K562 (cell line): ENCODE data around the gene NTN1. TPM values are rescaled to one million over a fixed set of nuclear protein-coding genes. Genes with fewer than 3 reads are reported as not detected.

Source experiments
- ATAC-seq: fragments of 200-7000 bp; cut with Tn5 transposase; 3 replicates; pipeline ENCODE4 v1.9.1; 2020; ENCODE audit warnings: moderate library complexity
- BruUV-seq: library from RNA; stranded (reverse); fragments of 400-500 nt; replicated peaks from 2 replicates; lab custom pipeline; 2021; lab: Mats Ljungman, UMichigan
- CTCF ChIA-PET: fragments of 300-600 bp; formaldehyde crosslinking; extraction: SDS; loops from one replicate; lab custom pipeline; 2021; ENCODE audit warnings: low intra/inter-chr PET ratio; lab: Yijun Ruan, JAX
- POLR2A ChIA-PET: fragments of 300-600, 350-650 bp; sonication (Branson Sonifier 250); formaldehyde crosslinking; extraction: SDS; loops from one replicate; lab custom pipeline; 2021; ENCODE audit warnings: antibody characterized with exemption, inconsistent platforms; lab: Yijun Ruan, JAX
- DNase-seq, 4 experiments: peaks; one replicate each; pipeline versions ENCODE4 v3.0.0 to v3.0.0-alpha.2; 2011 to 2018; ENCODE audit warnings: low spot score in 3 of 4, mixed read lengths in 3 of 4; ENCODE audit errors: extremely low read depth in 1 of 4
- FAIRE-seq: peaks from 2 replicates; lab custom pipeline; 2011; peaks lifted over from hg19 to GRCh38; lab: Jason Lieb, UNC
- H2AFZ ChIP-seq: 2 replicates; pipeline ENCODE4 v1.6.0; 2011; ENCODE audit warnings: low read depth, low read length, control low read depth, inconsistent platforms
- H3K27ac ChIP-seq: fragments of 200-600 bp; 3 replicates; pipeline ENCODE4 v1.8.0; 2011; ENCODE audit warnings: low read depth, mild to moderate bottlenecking, control low read depth, inconsistent platforms, low read length, moderate library complexity, mixed read lengths; ENCODE audit errors: extremely low read depth
- H3K27me3 ChIP-seq, 2 experiments: fragments of 300-600 bp in 1 of 2; 2 replicates in 1 of 2; 3 replicates in 1 of 2; pipeline versions ENCODE4 v1.6.0 to v1.8.0; 2011; ENCODE audit warnings: inconsistent platforms in 2 of 2, low read length in 2 of 2, mild to moderate bottlenecking in 1 of 2, mixed read lengths in 1 of 2, moderate library complexity in 1 of 2; ENCODE audit not compliant: control insufficient read depth in 2 of 2, insufficient read depth in 2 of 2
- H3K36me3 ChIP-seq: fragments of 300-600 bp; 3 replicates; pipeline ENCODE4 v1.8.0; 2011; ENCODE audit warnings: mild to moderate bottlenecking, low read length, inconsistent platforms; ENCODE audit not compliant: control insufficient read depth, insufficient read depth
- H3K4me1 ChIP-seq, 2 experiments: fragments of 200-600 bp in 1 of 2; replicated peaks in 1 of 2; 2 replicates in 1 of 2; 3 replicates in 1 of 2; pipeline versions ENCODE4 v1.5.1 to v1.8.0; 2011; ENCODE audit warnings: inconsistent platforms in 2 of 2, low read length in 2 of 2, mild to moderate bottlenecking in 1 of 2, mixed read lengths in 1 of 2, moderate library complexity in 1 of 2; ENCODE audit not compliant: control insufficient read depth in 2 of 2, insufficient read depth in 2 of 2
- H3K4me2 ChIP-seq: 2 replicates; pipeline ENCODE4 v1.6.1; 2011; ENCODE audit warnings: low read length, control low read depth, inconsistent platforms, mixed read lengths; ENCODE audit not compliant: insufficient read depth
- H3K4me3 ChIP-seq: fragments of 200-600 bp; sonication (generic), shearing (Covaris generic); 2 replicates; pipeline ENCODE4 v1.5.1; 2016; ENCODE audit warnings: control low read depth, inconsistent platforms
- H3K79me2 ChIP-seq: fragments of 200-600 bp; 3 replicates; pipeline ENCODE4 v1.8.0; 2011; ENCODE audit warnings: low read length, inconsistent platforms; ENCODE audit not compliant: control insufficient read depth, insufficient read depth
- H3K9ac ChIP-seq, 2 experiments: 2 replicates each; pipeline versions ENCODE4 v1.6.0 to v1.6.1; 2011; ENCODE audit warnings: low read depth in 2 of 2, low read length in 2 of 2, control low read depth in 1 of 2, inconsistent platforms in 1 of 2, mild to moderate bottlenecking in 1 of 2, mixed read lengths in 1 of 2; ENCODE audit not compliant: insufficient read depth in 1 of 2
- H3K9me1 ChIP-seq: one replicate; pipeline ENCODE4 v1.6.0; 2011; ENCODE audit warnings: inconsistent platforms, mild to moderate bottlenecking, low read length, moderate library complexity; ENCODE audit not compliant: control insufficient read depth, insufficient read depth
- H3K9me3 ChIP-seq: replicated peaks from 2 replicates; pipeline ENCODE4 v1.5.1; 2011; ENCODE audit warnings: low read depth, low read length, inconsistent platforms; ENCODE audit not compliant: control insufficient read depth, insufficient read depth
- H4K20me1 ChIP-seq: replicated peaks from 2 replicates; pipeline ENCODE4 v1.6.1; 2011; ENCODE audit warnings: low read length, inconsistent platforms, mixed read lengths; ENCODE audit not compliant: control insufficient read depth, insufficient read depth
- NRF1 ChIP-seq, 2 experiments: fragments of 450-650 bp; IDR thresholded peaks in 1 of 2; conservative IDR thresholded peaks in 1 of 2; 2 replicates each; pipeline ENCODE4 v1.6.1; 2014; ENCODE audit warnings: mild to moderate bottlenecking in 2 of 2
- RAD21 ChIP-seq, 2 experiments: fragments of 250-450 bp in 1 of 2; fragments of 450-650 bp in 1 of 2; sonication (Bioruptor Pico) in 1 of 2; formaldehyde crosslinking in 1 of 2; IDR thresholded peaks in 1 of 2; conservative IDR thresholded peaks in 1 of 2; 2 replicates each; pipeline versions ENCODE4 v1.4.0 to v1.8.0; 2020 to 2022; ENCODE audit warnings: mild to moderate bottlenecking in 2 of 2, moderate library complexity in 1 of 2
- U2AF2 ChIP-seq: fragments of 200-400 bp; formaldehyde crosslinking; optimal IDR thresholded peaks from 2 replicates; pipeline ENCODE3; 2017; ENCODE audit warnings: low read depth, mild to moderate bottlenecking, low read length
- WGBS: fragments of 100-300 bp; shearing (Covaris generic); methylation state at CpG from one replicate; pipeline ENCODE4 v1.1.6; 2016; ENCODE audit warnings: low coverage, mixed read lengths; ENCODE audit not compliant: insufficient coverage; ENCODE audit errors: missing lambda C conversion rate; 5-methylcytosine and 5-hydroxymethylcytosine counted together
- in situ Hi-C: fragments of 300-500 bp; cut with MboI; formaldehyde crosslinking; loops from 4 replicates; pipeline ENCODE4 v1.15.0; 2018; ENCODE audit warnings: inconsistent platforms, mixed read lengths
- intact Hi-C: fragments of 100-400 bp; cut with micrococcal nuclease; formaldehyde crosslinking; loops from 2 replicates; pipeline ENCODE4 v1.14.2; 2022
- polyA plus RNA-seq, 8 experiments: library from polyadenylated mRNA; depleted of rRNA in 4 of 8; stranded (reverse) in 5 of 8; unstranded in 3 of 8; fragments of >200 nt; fragmentation: Nextera tagmentation in 2 of 8; fragmentation: Illumina TruSeq in 1 of 8; extraction: Ambion mirVana in 2 of 8; extraction: Trizol in 1 of 8; gene quantifications; 2 replicates each; pipeline versions ENCODE4 v1.2.1 to v1.2.3, GENCODE V29; 2011 to 2014; ENCODE audit warnings: inconsistent platforms in 1 of 8, missing spikeins in 1 of 8
- total RNA-seq, 7 experiments: library from RNA; depleted of rRNA in 6 of 7; stranded (reverse); fragments of >200 nt in 6 of 7; fragmentation: Illumina TruSeq in 2 of 7; extraction: Trizol in 2 of 7; gene quantifications; 2 replicates each; pipeline versions ENCODE4 v1.2.1 to v1.2.3, GENCODE V29; 2011 to 2021; ENCODE audit warnings: low replicate concordance in 1 of 7
- TF ChIP-seq, protein P1 (sequence below), 3 experiments: IDR thresholded peaks in 2 of 3; conservative IDR thresholded peaks in 1 of 3; 2 replicates each; pipeline ENCODE4 v1.5.1; 2011 to 2012; ENCODE audit warnings: low read length in 3 of 3, mild to moderate bottlenecking in 3 of 3, control low read depth in 2 of 3, improper control_type of control experiment in 1 of 3, inconsistent platforms in 1 of 3, low read depth in 1 of 3, mixed read lengths in 1 of 3, moderate library complexity in 1 of 3; ENCODE audit not compliant: insufficient read depth in 2 of 3

The NTN1 gene
- total and polyA plus RNA-seq, 9 of the 15 experiments (the other 6 are each of a cell fraction or from before 2014, with no cell fraction given): 0.02 TPM; not detected in 8

GRCh38 chr17:9162275-9162985 lies 141.1 kb downstream of the NTN1 start:
- no TSS peak for BruUV-seq
- no peaks in the 10 kb centered on the region for H3K36me3 ChIP-seq
- H2AFZ ChIP-seq: no peak overlapping the region
- H3K9me1 ChIP-seq: no peaks in the 10 kb centered on the region
- peaks cover 0 to 3% of the 10 kb centered on the region in 2 experiments; a peak in 1 of 5 replicates for H3K4me1 ChIP-seq
- no peaks in the 10 kb centered on the region for H3K9me3 ChIP-seq
- in situ Hi-C loops: no loop called here
- H3K79me2 ChIP-seq: no peaks in the 10 kb centered on the region
- intact Hi-C loops: no loop called here
- no peak overlapping the region for H3K9ac ChIP-seq
- H3K4me2 ChIP-seq: no peak overlapping the region
- no peak for TF ChIP-seq U2AF2
- TF ChIP-seq RAD21 (CRISPR knock-in tag; conservative IDR thresholded peaks at IDR 0.05 in 1 of 2, IDR thresholded peaks at IDR 0.05 in 1 of 2): peak in 1 of 2 experiments; percentile 26; a peak in 2 of 4 replicates
- TF ChIP-seq NRF1 (conservative IDR thresholded peaks at IDR 0.05 in 1 of 2, IDR thresholded peaks at IDR 0.05 in 1 of 2): peak; percentile 45 to 50
- TF ChIP-seq, protein P1, sequence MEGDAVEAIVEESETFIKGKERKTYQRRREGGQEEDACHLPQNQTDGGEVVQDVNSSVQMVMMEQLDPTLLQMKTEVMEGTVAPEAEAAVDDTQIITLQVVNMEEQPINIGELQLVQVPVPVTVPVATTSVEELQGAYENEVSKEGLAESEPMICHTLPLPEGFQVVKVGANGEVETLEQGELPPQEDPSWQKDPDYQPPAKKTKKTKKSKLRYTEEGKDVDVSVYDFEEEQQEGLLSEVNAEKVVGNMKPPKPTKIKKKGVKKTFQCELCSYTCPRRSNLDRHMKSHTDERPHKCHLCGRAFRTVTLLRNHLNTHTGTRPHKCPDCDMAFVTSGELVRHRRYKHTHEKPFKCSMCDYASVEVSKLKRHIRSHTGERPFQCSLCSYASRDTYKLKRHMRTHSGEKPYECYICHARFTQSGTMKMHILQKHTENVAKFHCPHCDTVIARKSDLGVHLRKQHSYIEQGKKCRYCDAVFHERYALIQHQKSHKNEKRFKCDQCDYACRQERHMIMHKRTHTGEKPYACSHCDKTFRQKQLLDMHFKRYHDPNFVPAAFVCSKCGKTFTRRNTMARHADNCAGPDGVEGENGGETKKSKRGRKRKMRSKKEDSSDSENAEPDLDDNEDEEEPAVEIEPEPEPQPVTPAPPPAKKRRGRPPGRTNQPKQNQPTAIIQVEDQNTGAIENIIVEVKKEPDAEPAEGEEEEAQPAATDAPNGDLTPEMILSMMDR (IDR thresholded peaks at IDR 0.05 in 2 of 3, conservative IDR thresholded peaks at IDR 0.05 in 1 of 3; ENCODE audit: insufficient read depth in 2 of 3, low read depth in 1 of 3, low read length in 3 of 3): peak; percentile 45 to 52 (median 46); a peak in 4 of 6 replicates
- CTCF ChIA-PET: no interaction called here
- POLR2A ChIA-PET: interaction anchor here (1.0 kb wide), 1 partner anchor 12 kb away, joined by 4 read pairs; no protein-coding TSS in a partner anchor
- no peaks in the 10 kb centered on the region; a peak in 1 of 5 replicates for H3K27me3 ChIP-seq
- DNase-seq (peak; percentile 50 to 68 (median 60)), FAIRE-seq (no peak), ATAC-seq (peak; percentile 79)
- H3K27ac ChIP-seq: no peak overlapping the region
- H4K20me1 ChIP-seq: no peaks in the 10 kb centered on the region
- WGBS: 6% methylated on average over 16 of the region's 31 CpGs
- no peak overlapping the region for H3K4me3 ChIP-seq
